Smooth muscle cell (in vitro differentiated cells): Measurements from ENCODE around the gene GTF2IRD1. TPM values are rescaled to one million over a fixed set of nuclear protein-coding genes. Genes with fewer than 3 reads are reported as not detected.

ENCODE experiments used
- DNase-seq: peaks from one replicate; lab custom pipeline; 2025; ENCODE audit not compliant: unreplicated experiment; lab: John Stamatoyannopoulos, UW
- H2AFZ ChIP-seq: fragments of 200-600 bp; sonication (generic); 2 replicates; pipeline ENCODE4 v1.6.0; 2016; ENCODE audit warnings: antibody characterized with exemption, low read depth, mild to moderate bottlenecking
- H3F3A ChIP-seq: fragments of 200-600 bp; sonication (generic); 2 replicates; pipeline ENCODE4 v1.6.0; 2017; ENCODE audit warnings: antibody characterized with exemption, low read depth
- H3K27ac ChIP-seq: fragments of 200-600 bp; sonication (generic); 2 replicates; pipeline ENCODE4 v1.5.1; 2016; ENCODE audit warnings: low read depth, mild to moderate bottlenecking
- H3K27me3 ChIP-seq: fragments of 200-600 bp; sonication (generic); 2 replicates; pipeline ENCODE4 v1.6.1; 2016; ENCODE audit warnings: low read depth, mild to moderate bottlenecking
- H3K36me3 ChIP-seq: fragments of 200-600 bp; sonication (generic); 2 replicates; pipeline ENCODE4 v1.5.1; 2016; ENCODE audit warnings: low read depth
- H3K4me1 ChIP-seq: fragments of 200-600 bp; sonication (generic); 2 replicates; pipeline ENCODE4 v1.5.1; 2016; ENCODE audit warnings: low read depth
- H3K4me2 ChIP-seq: fragments of 200-600 bp; sonication (generic); 2 replicates; pipeline ENCODE4 v1.6.0; 2016; ENCODE audit warnings: mild to moderate bottlenecking
- H3K4me3 ChIP-seq: fragments of 200-600 bp; sonication (generic); 2 replicates; pipeline ENCODE4 v1.5.1; 2016; ENCODE audit warnings: mild to moderate bottlenecking
- H3K79me2 ChIP-seq: fragments of 200-600 bp; sonication (generic); 2 replicates; pipeline ENCODE4 v1.6.0; 2016; ENCODE audit warnings: low read depth, mild to moderate bottlenecking
- H3K9ac ChIP-seq: fragments of 200-600 bp; sonication (generic); 2 replicates; pipeline ENCODE4 v1.6.0; 2016; ENCODE audit warnings: low read depth
- H3K9me3 ChIP-seq: fragments of 200-600 bp; sonication (generic); replicated peaks from 2 replicates; pipeline ENCODE4 v1.5.1; 2016; ENCODE audit warnings: low read depth
- H4K20me1 ChIP-seq: fragments of 200-600 bp; sonication (generic); 2 replicates; pipeline ENCODE4 v1.6.0; 2016; ENCODE audit warnings: low read depth
- CTCF ChIP-seq: fragments of 200-600 bp; sonication (generic); IDR thresholded peaks from 2 replicates; pipeline ENCODE4 v1.5.1; 2017; ENCODE audit warnings: borderline replicate concordance, mild to moderate bottlenecking, antibody characterized with exemption; ENCODE audit not compliant: insufficient read depth, poor library complexity, severe bottlenecking
- WGBS: methylation state at CpG from one replicate; pipeline ENCODE4 v1.1.7; 2016; ENCODE audit warnings: low lambda C conversion rate; 5-methylcytosine and 5-hydroxymethylcytosine counted together
- polyA plus RNA-seq: library from polyadenylated mRNA; unstranded; fragments of >200 nt; fragmentation: Nextera tagmentation; extraction: Ambion mirVana; gene quantifications from 2 replicates; pipeline ENCODE4 v1.2.1, GENCODE V29; 2016
- total RNA-seq: library from RNA; depleted of rRNA; stranded (reverse); fragments of >200 nt; gene quantifications from 2 replicates; pipeline ENCODE4 v1.2.3, GENCODE V29; 2014

GTF2IRD1 gene
- total and polyA plus RNA-seq, 2 experiments from 2014 or later, result 20.0 to 41.5 TPM

GRCh38 chr7:74523015-74523414 is 69.3 kb downstream of the GTF2IRD1 start:
- WGBS, result 95% methylated on average over 4 of the region's 4 CpGs
- Histone ChIP-seq H3K79me2 (no peaks in the 10 kb centered on the region), H3K27ac (no peak overlapping the region), H3F3A (no peaks in the 10 kb centered on the region), H2AFZ (no peak overlapping the region), H3K4me2 (no peak overlapping the region), H3K9me3 (no peaks in the 10 kb centered on the region), H4K20me1 (peaks cover 13% of the 10 kb centered on the region), H3K4me1 (no peaks in the 10 kb centered on the region), H3K9ac (no peak overlapping the region), H3K27me3 (no peaks in the 10 kb centered on the region), H3K36me3 (no peaks in the 10 kb centered on the region), H3K4me3 (no peak overlapping the region)
- no peak for DNase-seq
- TF ChIP-seq CTCF, result no peak

GRCh38 chr7:74525140-74525539 is 71.4 kb downstream of the GTF2IRD1 start:
- 95% methylated on average over 6 of the region's 6 CpGs for WGBS
- Histone ChIP-seq H3K27ac (no peak overlapping the region), H2AFZ (no peak overlapping the region), H3F3A (no peaks in the 10 kb centered on the region), H3K4me2 (no peak overlapping the region), H3K9me3 (no peaks in the 10 kb centered on the region), H3K27me3 (no peaks in the 10 kb centered on the region), H3K36me3 (peaks cover 7% of the 10 kb centered on the region), H3K4me1 (no peaks in the 10 kb centered on the region), H4K20me1 (peaks cover 9% of the 10 kb centered on the region), H3K9ac (no peak overlapping the region), H3K79me2 (no peaks in the 10 kb centered on the region), H3K4me3 (no peak overlapping the region)
- no peak for DNase-seq
- TF ChIP-seq CTCF, result no peak

GRCh38 chr7:74525881-74526280 is 72.2 kb downstream of the GTF2IRD1 start:
- Histone ChIP-seq H3K4me3 (no peak overlapping the region), H3K79me2 (no peaks in the 10 kb centered on the region), H3K27ac (no peak overlapping the region), H3K27me3 (no peaks in the 10 kb centered on the region), H3K9me3 (no peaks in the 10 kb centered on the region), H3F3A (no peaks in the 10 kb centered on the region), H2AFZ (no peak overlapping the region), H3K9ac (no peak overlapping the region), H4K20me1 (peaks cover 9% of the 10 kb centered on the region), H3K4me2 (no peak overlapping the region), H3K4me1 (no peaks in the 10 kb centered on the region), H3K36me3 (peaks cover 11% of the 10 kb centered on the region)
- no peak for DNase-seq
- 79% methylated on average over 7 of the region's 7 CpGs for WGBS
- TF ChIP-seq CTCF, result no peak

- Histone ChIP-seq H3K9me3 (no peaks in the 10 kb centered on the region), H3K4me2 (no peak overlapping the region), H3K36me3 (peaks cover 13% of the 10 kb centered on the region), H3K27me3 (no peaks in the 10 kb centered on the region), H3F3A (no peaks in the 10 kb centered on the region), H3K4me1 (no peaks in the 10 kb centered on the region), H3K27ac (no peak overlapping the region), H3K9ac (no peak overlapping the region), H3K79me2 (no peaks in the 10 kb centered on the region), H3K4me3 (no peak overlapping the region), H2AFZ (no peak overlapping the region), H4K20me1 (peaks cover 9% of the 10 kb centered on the region)
- DNase-seq, result no peak
- WGBS, result 94% methylated on average over 8 of the region's 8 CpGs
- TF ChIP-seq CTCF, result no peak
Measured at GRCh38 chr7:74526780-74527179, 73.1 kb downstream of the GTF2IRD1 start.
